Pons (tissue), 1 donor: ENCODE data around the gene SLC4A8.
"Not testable (repeated sequence)": the region's sequence is repeated elsewhere in the genome, so short reads cannot be mapped to it uniquely, and the experiment has no call there.

Experiments used
- DNase-seq: peaks from one replicate; pipeline ENCODE4 v3.0.0-alpha.2; 2016; ENCODE audit warnings: low spot score

SLC4A8 gene

GRCh38 chr12:51430196-51430895, 5.7 kb downstream of the SLC4A8 start:
- DNase-seq, result no peak

GRCh38 chr12:51432921-51433320, 8.3 kb downstream of the SLC4A8 start:
- no peak for DNase-seq

GRCh38 chr12:51434305-51434704, 9.7 kb downstream of the SLC4A8 start:
- peak; percentile 28 for DNase-seq

GRCh38 chr12:51437431-51437830, 12.8 kb downstream of the SLC4A8 start:
- DNase-seq, result no peak

GRCh38 chr12:51439330-51439729, 14.7 kb downstream of the SLC4A8 start:
- DNase-seq, result no peak

- DNase-seq, result peak; percentile 47
Observed at GRCh38 chr12:51441583-51441982, 17.0 kb downstream of the SLC4A8 start.

GRCh38 chr12:51442324-51442723, 17.7 kb downstream of the SLC4A8 start:
- DNase-seq, result peak; percentile 44

- DNase-seq, result no peak
Observed at GRCh38 chr12:51443573-51443972, 18.9 kb downstream of the SLC4A8 start.

- DNase-seq, result no peak
Observed at GRCh38 chr12:51448618-51449256, 24.1 kb downstream of the SLC4A8 start.

- DNase-seq, result no peak
Observed at GRCh38 chr12:51449580-51450246, 25.1 kb downstream of the SLC4A8 start.

GRCh38 chr12:51450333-51450732, 25.7 kb downstream of the SLC4A8 start:
- no peak for DNase-seq

GRCh38 chr12:51450806-51451205, 26.2 kb downstream of the SLC4A8 start:
- DNase-seq, result no peak

GRCh38 chr12:51454016-51454415, 29.4 kb downstream of the SLC4A8 start:
- not testable (repeated sequence) for DNase-seq

- not testable (repeated sequence) for DNase-seq
Observed at GRCh38 chr12:51455050-51455449, 30.4 kb downstream of the SLC4A8 start.

- no peak for DNase-seq
Observed at GRCh38 chr12:51458635-51459034, 34.0 kb downstream of the SLC4A8 start.

GRCh38 chr12:51460519-51460918, 35.9 kb downstream of the SLC4A8 start:
- DNase-seq, result peak; percentile 73

- no peak for DNase-seq
Observed at GRCh38 chr12:51465491-51465890, 40.9 kb downstream of the SLC4A8 start.

- no peak for DNase-seq
Observed at GRCh38 chr12:51470116-51470515, 45.5 kb downstream of the SLC4A8 start.

- peak; percentile 15 for DNase-seq
Observed at GRCh38 chr12:51471111-51471864, 46.7 kb downstream of the SLC4A8 start.

GRCh38 chr12:51472984-51473383, 48.4 kb downstream of the SLC4A8 start:
- DNase-seq, result no peak

GRCh38 chr12:51473947-51474346, 49.3 kb downstream of the SLC4A8 start:
- DNase-seq, result no peak

GRCh38 chr12:51475543-51475942, 50.9 kb downstream of the SLC4A8 start:
- DNase-seq, result no peak
